KMS-11 (cell line): ENCODE data around the gene ADCY5.

ENCODE experiments used
- H2AFZ ChIP-seq: fragments of 200-600 bp; sonication (generic); 2 replicates; pipeline ENCODE4 v1.6.1; 2016; ENCODE audit warnings: antibody characterized with exemption, mixed run types, low read depth
- H3K27ac ChIP-seq: fragments of 200-600 bp; sonication (generic); 2 replicates; pipeline ENCODE4 v1.6.1; 2016; ENCODE audit warnings: mild to moderate bottlenecking, mixed run types
- H3K27me3 ChIP-seq: fragments of 200-600 bp; sonication (generic); 2 replicates; pipeline ENCODE4 v1.6.1; 2017; ENCODE audit warnings: mild to moderate bottlenecking, low read depth, mixed run types, moderate library complexity; ENCODE audit not compliant: insufficient read depth
- H3K36me3 ChIP-seq: fragments of 200-600 bp; sonication (generic); 2 replicates; pipeline ENCODE4 v1.6.1; 2017; ENCODE audit warnings: mild to moderate bottlenecking, mixed run types; ENCODE audit not compliant: insufficient read depth
- H3K4me1 ChIP-seq: fragments of 200-600 bp; sonication (generic); 2 replicates; pipeline ENCODE4 v1.6.1; 2016; ENCODE audit warnings: mild to moderate bottlenecking, low read depth, mixed run types; ENCODE audit not compliant: poor library complexity, severe bottlenecking
- H3K4me2 ChIP-seq: fragments of 200-600 bp; sonication (generic); 2 replicates; pipeline ENCODE4 v1.7.0; 2016; ENCODE audit warnings: mild to moderate bottlenecking, mixed run types
- H3K4me3 ChIP-seq: fragments of 200-600 bp; sonication (generic); IDR thresholded peaks from 2 replicates; pipeline ENCODE4 v1.6.1; 2017; ENCODE audit warnings: low read depth, low read length, mixed read lengths; ENCODE audit not compliant: insufficient read depth
- H3K79me2 ChIP-seq: fragments of 200-600 bp; sonication (generic); 2 replicates; pipeline ENCODE4 v1.6.1; 2016; ENCODE audit warnings: low read depth, mixed run types; ENCODE audit not compliant: insufficient read depth
- H3K9ac ChIP-seq: fragments of 200-600 bp; sonication (generic); 2 replicates; pipeline ENCODE4 v1.6.1; 2016; ENCODE audit warnings: mild to moderate bottlenecking, mixed run types
- H4K20me1 ChIP-seq: fragments of 200-600 bp; sonication (generic); 2 replicates; pipeline ENCODE4 v1.6.1; 2016; ENCODE audit warnings: mild to moderate bottlenecking, mixed run types; ENCODE audit not compliant: insufficient read depth
- TF ChIP-seq, protein P1 (sequence below): fragments of 200-600 bp; sonication (generic); conservative IDR thresholded peaks from 2 replicates; pipeline ENCODE4 v1.6.1; 2017; ENCODE audit warnings: low read depth, mild to moderate bottlenecking, antibody characterized with exemption, low read length, moderate library complexity, mixed read lengths

The ADCY5 gene

DNA sequence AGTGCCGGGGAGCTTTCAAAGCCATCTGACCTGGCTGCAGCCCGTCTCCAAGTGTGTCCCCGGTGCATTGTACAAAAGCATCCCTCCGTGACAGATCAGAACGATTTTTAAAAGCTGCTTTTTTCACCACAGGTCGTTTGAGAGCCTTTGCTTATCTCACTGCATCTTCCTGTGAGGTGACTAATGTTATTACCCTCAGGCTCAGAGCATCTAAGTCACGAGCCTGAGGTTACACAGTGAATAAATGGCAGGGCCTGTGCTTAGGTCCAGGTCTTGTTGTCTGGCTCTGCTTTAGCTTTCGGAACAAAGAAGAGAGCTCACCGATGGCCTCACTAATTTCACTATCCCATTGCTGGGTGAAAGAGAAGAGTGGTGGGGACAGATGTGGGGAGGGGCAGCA, 163.8 kb downstream of the ADCY5 start:
- Histone ChIP-seq H3K9ac (no peak overlapping the region), H4K20me1 (no peaks in the 10 kb centered on the region), H3K27ac (no peak overlapping the region), H3K4me1 (no peaks in the 10 kb centered on the region), H3K27me3 (peaks cover 1% of the 10 kb centered on the region; the same call in 1 of the 2 replicates), H3K4me2 (no peak overlapping the region), H3K36me3 (no peaks in the 10 kb centered on the region), H2AFZ (no peak overlapping the region), H3K4me3 (no peak overlapping the region), H3K79me2 (no peaks in the 10 kb centered on the region)
- TF ChIP-seq, protein P1, sequence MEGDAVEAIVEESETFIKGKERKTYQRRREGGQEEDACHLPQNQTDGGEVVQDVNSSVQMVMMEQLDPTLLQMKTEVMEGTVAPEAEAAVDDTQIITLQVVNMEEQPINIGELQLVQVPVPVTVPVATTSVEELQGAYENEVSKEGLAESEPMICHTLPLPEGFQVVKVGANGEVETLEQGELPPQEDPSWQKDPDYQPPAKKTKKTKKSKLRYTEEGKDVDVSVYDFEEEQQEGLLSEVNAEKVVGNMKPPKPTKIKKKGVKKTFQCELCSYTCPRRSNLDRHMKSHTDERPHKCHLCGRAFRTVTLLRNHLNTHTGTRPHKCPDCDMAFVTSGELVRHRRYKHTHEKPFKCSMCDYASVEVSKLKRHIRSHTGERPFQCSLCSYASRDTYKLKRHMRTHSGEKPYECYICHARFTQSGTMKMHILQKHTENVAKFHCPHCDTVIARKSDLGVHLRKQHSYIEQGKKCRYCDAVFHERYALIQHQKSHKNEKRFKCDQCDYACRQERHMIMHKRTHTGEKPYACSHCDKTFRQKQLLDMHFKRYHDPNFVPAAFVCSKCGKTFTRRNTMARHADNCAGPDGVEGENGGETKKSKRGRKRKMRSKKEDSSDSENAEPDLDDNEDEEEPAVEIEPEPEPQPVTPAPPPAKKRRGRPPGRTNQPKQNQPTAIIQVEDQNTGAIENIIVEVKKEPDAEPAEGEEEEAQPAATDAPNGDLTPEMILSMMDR = no peak

DNA sequence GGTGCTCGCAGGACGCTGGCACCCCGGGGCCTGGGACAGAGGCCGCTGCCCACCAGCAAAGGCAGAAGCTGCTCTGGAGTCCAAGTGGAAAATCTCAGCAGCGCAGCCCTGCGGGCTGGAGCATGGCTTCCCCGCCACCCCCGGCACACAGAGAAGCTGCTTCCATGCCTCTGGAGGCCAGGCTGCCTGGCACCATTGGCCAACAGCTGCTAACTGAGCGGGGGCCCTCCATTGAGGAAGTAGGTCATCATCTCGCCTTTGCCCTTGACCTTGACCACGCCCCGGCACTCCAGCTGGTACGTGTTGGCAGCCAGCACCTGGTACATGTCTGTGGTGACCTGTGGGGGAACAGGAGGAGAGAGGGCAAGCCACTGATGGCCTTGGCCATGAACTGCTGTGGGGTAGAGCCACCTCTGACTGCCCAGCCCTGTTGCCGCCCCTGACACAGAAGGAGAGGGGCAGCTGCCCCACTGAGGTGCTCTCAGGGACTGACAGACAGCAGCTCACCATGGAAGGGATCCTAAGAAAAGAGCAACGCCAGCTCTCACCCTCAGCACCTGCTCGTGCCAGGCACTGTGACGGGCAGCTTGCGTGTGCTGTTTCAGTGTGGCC, 164.4 kb downstream of the ADCY5 start:
- H2AFZ ChIP-seq = no peak overlapping the region
- no peaks in the 10 kb centered on the region for H3K79me2 ChIP-seq
- no peak overlapping the region for H3K9ac ChIP-seq
- no peaks in the 10 kb centered on the region for H3K36me3 ChIP-seq
- no peak overlapping the region for H3K4me3 ChIP-seq
- H3K4me1 ChIP-seq = no peaks in the 10 kb centered on the region
- no peak overlapping the region for H3K4me2 ChIP-seq
- no peaks in the 10 kb centered on the region for H4K20me1 ChIP-seq
- no peaks in the 10 kb centered on the region; the same call in 1 of the 2 replicates for H3K27me3 ChIP-seq
- H3K27ac ChIP-seq = no peak overlapping the region
- TF ChIP-seq, protein P1 = no peak

DNA sequence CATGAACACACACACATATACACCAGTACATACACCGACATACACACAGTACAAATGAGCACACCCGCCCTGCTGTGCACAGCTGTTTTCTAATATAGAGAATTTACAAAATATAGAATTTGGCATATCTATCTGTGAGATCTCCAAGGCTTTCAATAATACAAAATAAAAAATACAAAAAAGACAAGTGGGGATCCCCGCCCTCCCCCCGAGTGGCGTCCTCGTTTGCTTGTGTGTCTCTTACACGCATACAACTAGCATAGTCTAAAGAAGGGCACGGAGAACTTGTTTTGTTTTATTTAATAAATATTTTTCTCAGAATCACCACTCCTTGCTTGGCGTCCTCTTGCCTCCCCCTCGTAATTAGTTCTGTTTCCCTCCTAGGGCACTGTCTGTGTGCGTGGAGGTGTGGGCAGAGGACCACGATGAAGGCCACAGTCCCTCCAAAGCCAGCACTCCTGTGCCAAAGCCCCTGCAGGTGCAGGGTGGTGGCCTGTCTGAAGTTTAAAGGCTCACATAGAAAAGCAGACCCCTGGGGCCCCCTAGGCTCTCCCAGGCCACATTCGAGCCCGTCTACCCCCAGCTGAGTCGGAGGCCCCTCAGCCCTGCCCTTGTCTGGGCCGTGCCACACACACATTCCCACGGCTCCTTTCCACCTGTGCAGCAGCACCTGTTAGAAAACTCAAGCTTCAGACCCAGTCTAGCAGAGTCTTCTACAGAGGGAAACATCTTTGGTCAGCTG, 165.1 kb downstream of the ADCY5 start:
- Histone ChIP-seq H3K27ac (no peak overlapping the region), H3K27me3 (no peaks in the 10 kb centered on the region; the same call in 1 of the 2 replicates), H3K4me1 (no peaks in the 10 kb centered on the region), H3K4me3 (no peak overlapping the region), H3K36me3 (no peaks in the 10 kb centered on the region), H3K4me2 (no peak overlapping the region), H3K9ac (no peak overlapping the region), H3K79me2 (no peaks in the 10 kb centered on the region), H2AFZ (no peak overlapping the region), H4K20me1 (no peaks in the 10 kb centered on the region)
- TF ChIP-seq, protein P1 = no peak

DNA sequence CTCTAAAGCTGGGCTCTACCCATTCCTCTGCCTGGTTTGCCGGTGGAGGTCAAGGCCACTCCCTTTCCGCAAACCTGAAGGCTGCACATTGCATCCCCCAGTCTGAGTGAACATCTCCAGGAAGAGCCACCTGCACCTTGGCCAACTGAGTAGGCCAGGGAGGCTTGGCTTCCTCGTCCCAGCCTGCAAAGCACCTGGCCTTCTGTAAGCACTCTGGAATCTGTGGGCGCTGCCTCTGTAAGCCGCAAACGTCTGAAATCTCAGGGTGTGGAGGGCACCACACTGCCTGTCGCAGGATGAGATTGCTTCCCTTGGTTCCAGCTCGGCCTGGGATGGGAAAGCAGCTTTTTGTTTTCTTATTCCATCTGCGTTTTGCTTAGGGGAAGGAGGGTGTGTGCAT, 165.8 kb downstream of the ADCY5 start:
- no peak overlapping the region for H3K4me3 ChIP-seq
- no peaks in the 10 kb centered on the region for H3K4me1 ChIP-seq
- H3K36me3 ChIP-seq = no peaks in the 10 kb centered on the region
- no peak overlapping the region for H3K4me2 ChIP-seq
- H3K9ac ChIP-seq = no peak overlapping the region
- H2AFZ ChIP-seq = no peak overlapping the region
- TF ChIP-seq, protein P1 = no peak
- H3K79me2 ChIP-seq = no peaks in the 10 kb centered on the region
- H4K20me1 ChIP-seq = no peaks in the 10 kb centered on the region
- no peaks in the 10 kb centered on the region; the same call in 1 of the 2 replicates for H3K27me3 ChIP-seq
- no peak overlapping the region for H3K27ac ChIP-seq
